Osteocyte (in vitro differentiated cells): Measurements from ENCODE around the gene SPSB1. TPM values are rescaled to one million over a fixed set of nuclear protein-coding genes. Genes with fewer than 3 reads are reported as not detected.

Source experiments
- DNase-seq: peaks from one replicate; pipeline ENCODE4 v3.0.0; 2021; ENCODE audit warnings: mixed read lengths; ENCODE audit not compliant: unreplicated experiment; ENCODE audit errors: extremely low spot score
- H3K27ac Mint-ChIP-seq: one replicate; pipeline ENCODE4 v1.8.0; 2021; ENCODE audit warnings: mild to moderate bottlenecking, mixed read lengths; ENCODE audit not compliant: unreplicated experiment
- H3K27me3 Mint-ChIP-seq: one replicate; pipeline ENCODE4 v1.8.0; 2021; ENCODE audit warnings: mixed read lengths; ENCODE audit not compliant: unreplicated experiment
- H3K36me3 Mint-ChIP-seq: one replicate; pipeline ENCODE4 v1.8.0; 2021; ENCODE audit warnings: mixed read lengths; ENCODE audit not compliant: unreplicated experiment
- H3K4me1 Mint-ChIP-seq: one replicate; pipeline ENCODE4 v1.8.0; 2021; ENCODE audit warnings: mixed read lengths; ENCODE audit not compliant: unreplicated experiment
- H3K4me3 Mint-ChIP-seq: one replicate; pipeline ENCODE4 v1.8.0; 2021; ENCODE audit warnings: mild to moderate bottlenecking, moderate library complexity, mixed read lengths; ENCODE audit not compliant: unreplicated experiment
- H3K9me3 Mint-ChIP-seq: one replicate; pipeline ENCODE4 v1.8.0; 2021; ENCODE audit warnings: mixed read lengths; ENCODE audit not compliant: unreplicated experiment
- CTCF ChIP-seq: fragments of 200-600 bp; sonication (generic); IDR thresholded peaks from 2 replicates; pipeline ENCODE4 v1.5.0; 2021; ENCODE audit warnings: antibody characterized with exemption, mild to moderate bottlenecking, moderate library complexity
- total RNA-seq: library from RNA; stranded (reverse); gene quantifications from 2 replicates; pipeline ENCODE4 v1.2.1, GENCODE V29; 2021

The SPSB1 gene
- total RNA-seq, 1 donor from 2014 or later, result 52.8 TPM

GRCh38 chr1:9376430-9376829 lies 83.7 kb downstream of the SPSB1 start:
- peaks cover 63% of the 10 kb centered on the region for H3K4me1 Mint-ChIP-seq
- no peaks in the 10 kb centered on the region for H3K27me3 Mint-ChIP-seq
- H3K36me3 Mint-ChIP-seq, result no peaks in the 10 kb centered on the region
- DNase-seq, result no peak
- TF ChIP-seq CTCF, result no peak
- H3K4me3 Mint-ChIP-seq, result no peak overlapping the region
- peak overlapping the region; percentile 94 for H3K27ac Mint-ChIP-seq
- no peaks in the 10 kb centered on the region for H3K9me3 Mint-ChIP-seq

- Mint-ChIP-seq H3K36me3 (no peaks in the 10 kb centered on the region), H3K4me1 (peaks cover 58% of the 10 kb centered on the region), H3K9me3 (no peaks in the 10 kb centered on the region), H3K27me3 (no peaks in the 10 kb centered on the region), H3K4me3 (no peak overlapping the region), H3K27ac (peak overlapping the region; percentile 94)
- no peak for DNase-seq
- TF ChIP-seq CTCF, result no peak
Measured at GRCh38 chr1:9376886-9377333, 84.2 kb downstream of the SPSB1 start.

GRCh38 chr1:9378801-9379200 lies 86.1 kb downstream of the SPSB1 start:
- H3K27me3 Mint-ChIP-seq, result no peaks in the 10 kb centered on the region
- no peak for TF ChIP-seq CTCF
- H3K27ac Mint-ChIP-seq, result no peak overlapping the region

GRCh38 chr1:9380711-9381110 lies 88.0 kb downstream of the SPSB1 start:
- Mint-ChIP-seq H3K9me3 (no peaks in the 10 kb centered on the region), H3K27ac (no peak overlapping the region), H3K4me1 (peaks cover 50% of the 10 kb centered on the region), H3K4me3 (no peak overlapping the region), H3K36me3 (no peaks in the 10 kb centered on the region), H3K27me3 (no peaks in the 10 kb centered on the region)
- no peak for TF ChIP-seq CTCF
- no peak for DNase-seq

More at GRCh38 chr1:9378801-9379200, 86.1 kb downstream of the SPSB1 start:
- Mint-ChIP-seq H3K36me3 (no peaks in the 10 kb centered on the region), H3K4me1 (peaks cover 48% of the 10 kb centered on the region), H3K4me3 (no peak overlapping the region), H3K9me3 (no peaks in the 10 kb centered on the region)
- no peak for DNase-seq

GRCh38 chr1:9382643-9383491 lies 90.2 kb downstream of the SPSB1 start:
- Mint-ChIP-seq H3K36me3 (no peaks in the 10 kb centered on the region), H3K27me3 (no peaks in the 10 kb centered on the region), H3K9me3 (no peaks in the 10 kb centered on the region), H3K27ac (no peak overlapping the region), H3K4me1 (peaks cover 47% of the 10 kb centered on the region), H3K4me3 (no peak overlapping the region)
- DNase-seq, result no peak
- TF ChIP-seq CTCF, result no peak
